Ascending aorta (tissue), 2 donors: Measurements from ENCODE around the gene ZNF548. TPM values are rescaled to one million over a fixed set of nuclear protein-coding genes. Genes with fewer than 3 reads are reported as not detected.

Experiments
- DNase-seq, 2 donors: peaks; one replicate each; pipeline ENCODE4 v3.0.0-alpha.2; 2019; ENCODE audit warnings: low spot score in 2 of 2
- H3K27ac ChIP-seq, 2 donors: fragments of 200-600 bp; sonication (generic); one replicate each; pipeline ENCODE4 v1.5.1; 2016 to 2017; ENCODE audit warnings: mild to moderate bottlenecking in 1 of 2
- H3K27me3 ChIP-seq: fragments of 200-600 bp; sonication (generic); one replicate; pipeline ENCODE4 v1.5.1; 2017
- H3K36me3 ChIP-seq, 2 donors: fragments of 200-600 bp; sonication (generic); one replicate each; pipeline ENCODE4 v1.5.1; 2016
- H3K4me1 ChIP-seq, 2 donors: fragments of 200-600 bp; sonication (generic); one replicate each; pipeline ENCODE4 v1.5.1; 2016 to 2017; ENCODE audit warnings: mild to moderate bottlenecking in 1 of 2
- H3K4me3 ChIP-seq, 2 donors: fragments of 200-600 bp; sonication (generic); one replicate each; pipeline ENCODE4 v1.5.1; 2016 to 2017; ENCODE audit warnings: mild to moderate bottlenecking in 1 of 2
- H3K9me3 ChIP-seq, 2 donors: fragments of 200-600 bp; sonication (generic); one replicate each; pipeline ENCODE4 v1.5.1; 2016
- intact Hi-C: fragments of 100-400 bp; cut with DNase I; formaldehyde crosslinking; loops from one replicate; pipeline ENCODE4 v1.15.1; 2023
- total RNA-seq: library from RNA; depleted of rRNA; stranded (reverse); fragments of >200 nt; gene quantifications from one replicate; pipeline ENCODE4 v1.1.0, GENCODE V29; 2016
- TF ChIP-seq, protein P1 (sequence below), 3 experiments: fragments of 200-600 bp in 2 of 3; fragments of 450-650 bp in 1 of 3; sonication (generic) in 2 of 3; IDR thresholded peaks; one replicate each; pipeline ENCODE4 v1.5.1; 2016 to 2019; ENCODE audit warnings: antibody characterized with exemption in 3 of 3, mild to moderate bottlenecking in 1 of 3, moderate library complexity in 1 of 3

Gene ZNF548
- total RNA-seq, 1 donor from 2014 or later = 0.96 TPM

DNA sequence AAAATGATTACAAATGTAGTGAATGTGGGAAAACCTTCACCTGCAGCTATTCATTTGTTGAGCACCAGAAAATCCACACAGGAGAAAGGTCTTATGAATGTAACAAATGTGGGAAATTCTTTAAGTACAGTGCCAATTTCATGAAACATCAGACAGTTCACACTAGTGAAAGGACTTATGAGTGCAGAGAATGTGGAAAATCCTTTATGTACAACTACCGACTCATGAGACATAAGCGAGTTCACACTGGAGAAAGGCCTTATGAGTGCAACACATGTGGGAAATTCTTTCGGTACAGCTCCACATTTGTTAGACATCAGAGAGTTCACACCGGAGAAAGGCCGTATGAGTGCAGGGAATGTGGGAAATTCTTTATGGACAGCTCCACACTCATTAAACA is 9.2 kb downstream of the ZNF548 start:
- H3K36me3 ChIP-seq = peaks cover 64 to 78% of the 10 kb centered on the region in 2 donors
- no peaks in the 10 kb centered on the region for H3K27me3 ChIP-seq
- no peaks in the 10 kb centered on the region for H3K4me1 ChIP-seq
- no peak for DNase-seq
- H3K4me3 ChIP-seq = no peak overlapping the region
- TF ChIP-seq, protein P1, sequence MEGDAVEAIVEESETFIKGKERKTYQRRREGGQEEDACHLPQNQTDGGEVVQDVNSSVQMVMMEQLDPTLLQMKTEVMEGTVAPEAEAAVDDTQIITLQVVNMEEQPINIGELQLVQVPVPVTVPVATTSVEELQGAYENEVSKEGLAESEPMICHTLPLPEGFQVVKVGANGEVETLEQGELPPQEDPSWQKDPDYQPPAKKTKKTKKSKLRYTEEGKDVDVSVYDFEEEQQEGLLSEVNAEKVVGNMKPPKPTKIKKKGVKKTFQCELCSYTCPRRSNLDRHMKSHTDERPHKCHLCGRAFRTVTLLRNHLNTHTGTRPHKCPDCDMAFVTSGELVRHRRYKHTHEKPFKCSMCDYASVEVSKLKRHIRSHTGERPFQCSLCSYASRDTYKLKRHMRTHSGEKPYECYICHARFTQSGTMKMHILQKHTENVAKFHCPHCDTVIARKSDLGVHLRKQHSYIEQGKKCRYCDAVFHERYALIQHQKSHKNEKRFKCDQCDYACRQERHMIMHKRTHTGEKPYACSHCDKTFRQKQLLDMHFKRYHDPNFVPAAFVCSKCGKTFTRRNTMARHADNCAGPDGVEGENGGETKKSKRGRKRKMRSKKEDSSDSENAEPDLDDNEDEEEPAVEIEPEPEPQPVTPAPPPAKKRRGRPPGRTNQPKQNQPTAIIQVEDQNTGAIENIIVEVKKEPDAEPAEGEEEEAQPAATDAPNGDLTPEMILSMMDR (IDR thresholded peaks at IDR 0.05) = no peak
- H3K9me3 ChIP-seq = peaks cover 57 to 100% of the 10 kb centered on the region in 2 donors
- intact Hi-C loops = no loop called here
- no peak overlapping the region for H3K27ac ChIP-seq

DNA sequence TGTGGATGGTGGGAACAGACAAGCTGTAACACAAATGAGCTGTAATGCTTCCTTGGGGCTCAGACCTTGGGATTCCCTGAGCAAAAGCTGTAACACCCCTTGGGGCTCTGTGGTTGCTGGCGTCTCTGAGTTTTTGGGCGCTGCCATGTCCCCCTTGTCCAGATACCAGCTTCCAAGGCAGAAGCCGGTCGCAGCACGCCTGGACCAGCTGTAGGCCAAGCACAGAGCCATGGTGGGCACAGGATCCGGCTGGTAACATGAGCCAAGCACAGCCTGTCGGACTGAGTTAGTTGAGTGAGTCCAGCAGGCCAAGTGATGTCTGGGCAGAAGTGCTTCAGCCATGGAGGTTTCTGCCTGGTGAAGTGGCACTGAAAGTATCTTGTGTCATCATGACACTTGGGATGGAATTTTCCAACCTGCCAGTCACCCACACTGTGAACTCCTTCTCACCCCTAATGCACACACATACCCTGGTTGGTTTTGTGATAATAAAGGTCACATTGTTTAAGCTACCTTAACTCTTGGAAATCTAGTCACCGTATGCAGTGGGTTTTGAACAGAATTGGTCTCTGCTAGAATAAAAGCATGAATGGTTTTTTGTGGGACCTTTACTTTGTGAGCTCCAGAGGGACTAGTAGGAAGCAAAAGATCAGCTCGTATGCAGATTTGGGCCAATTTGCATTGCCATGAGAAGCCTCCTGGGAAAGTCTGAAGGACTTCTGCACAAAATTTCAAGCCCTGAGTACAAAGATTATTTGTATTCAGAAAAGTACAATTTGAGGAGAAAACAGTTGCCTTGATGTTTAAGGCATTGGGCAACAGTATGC is 14.3 kb downstream of the ZNF548 start:
- no peaks in the 10 kb centered on the region for H3K4me1 ChIP-seq
- peaks cover 32 to 78% of the 10 kb centered on the region in 2 donors for H3K9me3 ChIP-seq
- H3K36me3 ChIP-seq = peaks cover 20 to 29% of the 10 kb centered on the region in 2 donors
- H3K27ac ChIP-seq = no peak overlapping the region
- H3K27me3 ChIP-seq = no peaks in the 10 kb centered on the region
- intact Hi-C loops = no loop called here
- TF ChIP-seq, protein P1 (IDR thresholded peaks at IDR 0.05) = no peak
- DNase-seq = no peak
- H3K4me3 ChIP-seq = no peak overlapping the region

DNA sequence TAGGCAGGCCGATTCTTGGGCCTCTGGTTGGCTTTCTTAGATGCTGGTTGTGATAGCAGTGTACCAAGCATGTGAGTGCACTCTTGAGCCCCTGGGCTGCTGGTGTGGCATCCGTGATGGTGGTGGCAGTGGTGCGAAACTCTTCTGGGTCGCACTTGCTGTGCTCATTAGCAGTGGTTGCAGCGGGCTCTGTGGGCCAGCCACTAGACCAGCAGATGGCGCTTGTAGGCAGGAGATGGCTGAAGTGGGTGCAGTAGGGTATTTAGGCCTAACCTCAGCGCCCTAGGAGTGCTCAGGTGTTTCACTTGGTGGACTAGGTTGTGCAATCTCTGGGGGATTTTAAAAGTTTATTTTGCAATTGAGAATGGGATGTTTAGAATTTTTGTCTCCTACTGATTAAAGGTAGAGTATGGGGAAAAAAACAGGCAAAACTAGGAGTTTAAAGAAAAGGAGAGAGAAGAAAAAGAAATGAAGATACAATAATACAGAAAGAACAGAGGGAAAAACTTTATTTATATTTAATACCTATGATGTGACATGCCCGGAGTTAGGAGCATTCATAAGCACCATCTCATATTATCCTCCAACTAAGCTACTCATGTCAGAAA is 17.0 kb downstream of the ZNF548 start:
- peaks cover 4 to 5% of the 10 kb centered on the region in 2 donors for H3K36me3 ChIP-seq
- no peak for DNase-seq
- TF ChIP-seq, protein P1 (IDR thresholded peaks at IDR 0.05) = peak in 2 of 3 experiments; percentile 16 to 30
- peaks cover 21 to 52% of the 10 kb centered on the region in 2 donors for H3K9me3 ChIP-seq
- no peaks in the 10 kb centered on the region for H3K4me1 ChIP-seq
- intact Hi-C loops = no loop called here
- no peaks in the 10 kb centered on the region for H3K27me3 ChIP-seq
- no peak overlapping the region for H3K27ac ChIP-seq
- no peak overlapping the region for H3K4me3 ChIP-seq

DNA sequence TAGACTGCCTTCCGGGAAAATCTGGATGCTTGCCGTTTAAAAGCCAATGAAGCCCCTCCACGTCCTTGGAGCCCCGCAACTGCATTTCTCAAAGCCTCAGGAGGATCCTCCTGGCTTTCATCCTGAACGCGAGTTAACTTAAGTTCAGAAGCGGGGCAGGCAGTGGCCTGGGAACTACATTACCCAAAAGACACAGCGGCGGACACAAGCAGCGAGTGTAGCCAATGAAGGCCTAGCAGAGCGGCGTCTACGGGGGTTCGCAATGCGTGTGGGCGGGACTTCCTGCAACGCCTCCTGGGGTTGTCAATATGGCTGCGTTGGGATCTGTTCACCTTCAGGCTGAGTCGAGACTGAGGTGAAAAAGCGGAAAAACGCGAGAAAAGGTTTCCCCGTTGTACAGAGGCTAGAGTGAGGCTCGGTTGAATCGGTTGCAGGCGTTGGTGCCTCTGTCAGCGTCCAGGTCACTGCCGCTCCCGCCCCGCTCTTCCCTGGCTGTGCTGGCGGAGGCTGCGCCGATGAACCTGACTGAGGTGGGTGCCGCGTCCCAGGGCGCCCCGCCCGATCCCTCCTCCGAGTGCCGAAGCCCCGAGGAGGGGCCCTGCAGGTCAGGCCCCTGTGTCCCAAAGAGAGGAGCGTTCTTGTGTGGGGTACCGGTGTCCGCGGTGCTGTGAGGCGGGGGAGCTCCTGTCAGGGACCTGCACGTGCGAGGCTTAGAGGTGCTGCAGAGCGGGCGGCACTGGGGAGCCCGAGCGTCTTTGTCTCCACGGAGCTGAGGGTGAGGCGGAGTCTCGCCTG is 21.4 kb downstream of the ZNF548 start, which contains the start of gene ZNF17:
ZNF17 (plus strand) TSS at position 285 of the 795 bp plus-strand sequence. CDS start 2,455 bp downstream, outside the sequence.
- Histone ChIP-seq H3K36me3 (peaks cover 30 to 35% of the 10 kb centered on the region in 2 donors), H3K4me3 (peak within 1 kb of the TSS; percentile 65 to 87), H3K27me3 (no peaks in the 10 kb centered on the region), H3K4me1 (no peaks in the 10 kb centered on the region), H3K27ac (peak within 1 kb of the TSS; percentile 63 to 71), H3K9me3 (peaks cover 21 to 47% of the 10 kb centered on the region in 2 donors)
- peak; percentile 80 to 96 for DNase-seq
- intact Hi-C loops = loop anchor here (1.0 kb wide), 3 partner anchors 21 to 48 kb away; partner anchors contain the start of genes TRAPPC2B, ZNF547 and ZNF749
- TF ChIP-seq, protein P1 (IDR thresholded peaks at IDR 0.05) = no peak

DNA sequence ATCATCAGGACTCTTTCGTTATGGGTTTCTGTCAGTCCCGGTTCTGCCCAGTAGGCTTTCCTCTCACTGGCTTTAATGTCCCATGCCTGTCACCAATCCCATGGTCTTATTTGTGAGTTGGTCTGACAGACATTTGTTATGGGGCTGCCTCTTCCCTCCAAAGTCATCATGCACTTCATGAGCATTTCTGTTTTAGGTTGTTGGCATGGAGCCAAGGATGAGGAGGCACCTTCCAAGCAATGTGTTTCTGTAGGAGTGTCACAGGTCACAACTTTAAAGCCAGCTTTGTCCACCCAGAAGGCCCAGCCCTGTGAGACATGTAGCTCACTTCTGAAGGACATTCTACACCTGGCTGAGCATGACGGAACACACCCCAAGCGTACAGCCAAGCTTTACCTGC is 29.8 kb downstream of the ZNF548 start:
- DNase-seq = no peak
- TF ChIP-seq, protein P1 (IDR thresholded peaks at IDR 0.05) = no peak
- no peaks in the 10 kb centered on the region for H3K4me1 ChIP-seq
- H3K36me3 ChIP-seq = peaks cover 54 to 80% of the 10 kb centered on the region in 2 donors
- H3K9me3 ChIP-seq = peaks cover 80 to 100% of the 10 kb centered on the region in 2 donors
- no peak overlapping the region for H3K27ac ChIP-seq
- H3K27me3 ChIP-seq = no peaks in the 10 kb centered on the region
- no peak overlapping the region for H3K4me3 ChIP-seq
- intact Hi-C loops = no loop called here
